ENCODE measurements around the gene ZIK1. TPM values are rescaled to one million over a fixed set of nuclear protein-coding genes. Genes with fewer than 3 reads are reported as not detected.

ZIK1 gene
- total RNA-seq, 1 experiment from 2014 or later = not detected

DNA sequence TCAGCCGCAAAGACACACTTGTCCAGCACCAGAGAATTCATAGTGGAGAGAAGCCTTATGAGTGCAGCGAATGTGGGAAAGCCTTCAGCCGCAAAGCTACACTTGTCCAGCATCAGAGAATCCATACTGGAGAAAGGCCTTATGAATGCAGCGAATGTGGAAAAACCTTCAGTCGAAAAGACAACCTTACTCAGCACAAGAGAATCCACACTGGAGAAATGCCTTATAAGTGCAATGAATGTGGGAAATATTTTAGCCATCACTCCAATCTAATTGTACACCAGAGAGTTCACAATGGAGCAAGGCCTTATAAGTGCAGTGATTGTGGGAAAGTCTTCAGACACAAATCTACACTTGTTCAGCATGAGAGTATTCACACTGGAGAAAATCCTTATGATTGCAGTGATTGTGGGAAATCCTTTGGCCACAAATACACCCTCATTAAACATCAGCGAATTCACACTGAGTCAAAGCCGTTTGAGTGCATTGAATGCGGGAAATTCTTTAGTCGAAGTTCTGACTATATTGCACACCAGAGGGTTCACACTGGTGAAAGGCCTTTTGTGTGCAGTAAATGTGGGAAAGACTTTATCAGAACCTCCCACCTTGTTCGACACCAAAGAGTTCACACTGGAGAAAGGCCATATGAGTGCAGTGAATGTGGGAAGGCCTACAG is 36.9 kb downstream of the ZIK1 start:
- CTCF ChIA-PET = no interaction called here
- no peak overlapping the region for H3K9ac ChIP-seq (ENCODE audit: low read length)
- BruUV-seq (replicated peaks) = no TSS peak
- RAD21 ChIA-PET (ENCODE audit: low non-redundant PET in 1 of 2, low total read pairs in 2 of 2, uncharacterized antibody in 2 of 2, unreplicated experiment in 2 of 2) = no interaction called here
- no peak overlapping the region for H3K27ac ChIP-seq (ENCODE audit: low read depth, low read length)
- no peaks in the 10 kb centered on the region for H3K4me1 ChIP-seq (ENCODE audit: control insufficient read depth in 1 of 2, insufficient read depth in 2 of 2, low read length in 2 of 2)
- no peaks in the 10 kb centered on the region for H4K20me1 ChIP-seq (ENCODE audit: insufficient read depth)
- no peaks in the 10 kb centered on the region for H3K27me3 ChIP-seq (ENCODE audit: insufficient read depth, low read length)
- intact Hi-C loops (cut with micrococcal nuclease) = no loop called here
- H3K36me3 ChIP-seq (ENCODE audit: control insufficient read depth in 1 of 2, insufficient read depth in 2 of 2, low read length in 2 of 2) = peaks cover 14 to 41% of the 10 kb centered on the region in 2 experiments
- H3K4me3 ChIP-seq (replicated peaks in 1 of 2; ENCODE audit: low read depth in 1 of 2, low read length in 2 of 2) = no peak overlapping the region
- DNase-seq (ENCODE audit: low read depth, low spot score) (no peak), ATAC-seq (no peak)
- TF ChIP-seq TCF7L2 (IDR thresholded peaks at IDR 0.05; ENCODE audit: borderline replicate concordance, extremely low read depth, insufficient read depth, insufficient read length) (no peak), ZNF274 (IDR thresholded peaks at IDR 0.05; ENCODE audit: low read depth, low read length) (peak; percentile 29; the same call in 1 of the 2 replicates), POLR2A (IDR thresholded peaks at IDR 0.05; ENCODE audit: borderline replicate concordance, extremely low read depth, insufficient read depth, insufficient read length) (no peak)
- H2AFZ ChIP-seq (ENCODE audit: low read depth, low read length, poor library complexity, severe bottlenecking) = no peak overlapping the region
- peaks cover 15% of the 10 kb centered on the region; the same call in 1 of the 2 replicates for H3K79me2 ChIP-seq (ENCODE audit: insufficient read depth, low read length)
- H3K4me2 ChIP-seq (ENCODE audit: low read length) = no peak overlapping the region
- peaks cover 57 to 67% of the 10 kb centered on the region in 2 experiments; a peak in 3 of 4 replicates for H3K9me3 ChIP-seq (ENCODE audit: control insufficient read depth in 1 of 2, insufficient read depth in 1 of 2, low read depth in 1 of 2, low read length in 2 of 2)
- POLR2A ChIA-PET = no interaction called here
- H3K9me2 ChIP-seq (ENCODE audit: insufficient read depth) = no peaks in the 10 kb centered on the region

DNA sequence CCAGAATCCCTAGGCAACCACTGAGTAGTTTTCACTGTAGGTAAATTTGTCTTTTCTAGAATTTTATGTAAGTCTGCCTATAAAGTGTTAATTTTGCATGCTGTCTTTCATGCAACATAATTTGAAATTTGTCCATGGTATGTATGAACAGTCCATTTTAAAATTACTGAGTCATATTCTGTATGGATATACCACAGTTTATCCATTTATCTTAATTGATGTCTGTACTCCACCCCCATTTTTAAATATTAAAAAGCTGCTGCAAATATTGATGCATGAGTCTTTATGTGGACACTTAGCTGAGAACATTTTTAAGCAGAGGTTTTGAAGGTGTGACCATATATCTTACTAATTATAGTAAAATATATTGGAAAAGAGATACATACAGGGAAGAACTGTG is 39.1 kb downstream of the ZIK1 start:
- Histone ChIP-seq H3K27ac (ENCODE audit: low read depth, low read length) (no peak overlapping the region), H3K36me3 (ENCODE audit: control insufficient read depth in 1 of 2, insufficient read depth in 2 of 2, low read length in 2 of 2) (peaks cover 14 to 38% of the 10 kb centered on the region in 2 experiments), H3K9me2 (ENCODE audit: insufficient read depth) (no peaks in the 10 kb centered on the region), H3K27me3 (ENCODE audit: insufficient read depth, low read length) (no peaks in the 10 kb centered on the region), H3K9ac (ENCODE audit: low read length) (no peak overlapping the region), H2AFZ (ENCODE audit: low read depth, low read length, poor library complexity, severe bottlenecking) (no peak overlapping the region), H3K4me2 (ENCODE audit: low read length) (no peak overlapping the region), H3K9me3 (ENCODE audit: control insufficient read depth in 1 of 2, insufficient read depth in 1 of 2, low read depth in 1 of 2, low read length in 2 of 2) (peaks cover 44 to 55% of the 10 kb centered on the region in 2 experiments; a peak in 3 of 4 replicates), H4K20me1 (ENCODE audit: insufficient read depth) (no peaks in the 10 kb centered on the region), H3K4me1 (ENCODE audit: control insufficient read depth in 1 of 2, insufficient read depth in 2 of 2, low read length in 2 of 2) (no peaks in the 10 kb centered on the region), H3K4me3 (replicated peaks in 1 of 2; ENCODE audit: low read depth in 1 of 2, low read length in 2 of 2) (no peak overlapping the region), H3K79me2 (ENCODE audit: insufficient read depth, low read length) (no peaks in the 10 kb centered on the region; the same call in 1 of the 2 replicates)
- TF ChIP-seq, protein P1, sequence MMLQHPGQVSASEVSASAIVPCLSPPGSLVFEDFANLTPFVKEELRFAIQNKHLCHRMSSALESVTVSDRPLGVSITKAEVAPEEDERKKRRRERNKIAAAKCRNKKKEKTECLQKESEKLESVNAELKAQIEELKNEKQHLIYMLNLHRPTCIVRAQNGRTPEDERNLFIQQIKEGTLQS (IDR thresholded peaks at IDR 0.05) = no peak
- no peak for TF ChIP-seq SRF (IDR thresholded peaks at IDR 0.05; ENCODE audit: low read depth)
- no peak for TF ChIP-seq CEBPB (IDR thresholded peaks at IDR 0.05; ENCODE audit: low read depth)
- TF ChIP-seq ZNF274 (IDR thresholded peaks at IDR 0.05; ENCODE audit: low read depth, low read length) = no peak
- TF ChIP-seq POLR2AphosphoS5 (IDR thresholded peaks at IDR 0.05; ENCODE audit: low read depth, low read length) = no peak
- TF ChIP-seq EGR1 (IDR thresholded peaks at IDR 0.05; ENCODE audit: low read depth) = no peak
- ChIA-PET RAD21 (ENCODE audit: low non-redundant PET in 1 of 2, low total read pairs in 2 of 2, uncharacterized antibody in 2 of 2, unreplicated experiment in 2 of 2) (no interaction called here), CTCF (no interaction called here), POLR2A (no interaction called here)
- ATAC-seq = no peak
- no peak for DNase-seq (ENCODE audit: low read depth, low spot score)
- intact Hi-C loops (cut with micrococcal nuclease) = no loop called here
- no TSS peak for BruUV-seq (replicated peaks)
